ENCODE data around the gene IL16.

The IL16 gene

GRCh38 chr15:81294516-81294880, 97.8 kb downstream of the IL16 start:
- TF ChIP-seq, protein P1, sequence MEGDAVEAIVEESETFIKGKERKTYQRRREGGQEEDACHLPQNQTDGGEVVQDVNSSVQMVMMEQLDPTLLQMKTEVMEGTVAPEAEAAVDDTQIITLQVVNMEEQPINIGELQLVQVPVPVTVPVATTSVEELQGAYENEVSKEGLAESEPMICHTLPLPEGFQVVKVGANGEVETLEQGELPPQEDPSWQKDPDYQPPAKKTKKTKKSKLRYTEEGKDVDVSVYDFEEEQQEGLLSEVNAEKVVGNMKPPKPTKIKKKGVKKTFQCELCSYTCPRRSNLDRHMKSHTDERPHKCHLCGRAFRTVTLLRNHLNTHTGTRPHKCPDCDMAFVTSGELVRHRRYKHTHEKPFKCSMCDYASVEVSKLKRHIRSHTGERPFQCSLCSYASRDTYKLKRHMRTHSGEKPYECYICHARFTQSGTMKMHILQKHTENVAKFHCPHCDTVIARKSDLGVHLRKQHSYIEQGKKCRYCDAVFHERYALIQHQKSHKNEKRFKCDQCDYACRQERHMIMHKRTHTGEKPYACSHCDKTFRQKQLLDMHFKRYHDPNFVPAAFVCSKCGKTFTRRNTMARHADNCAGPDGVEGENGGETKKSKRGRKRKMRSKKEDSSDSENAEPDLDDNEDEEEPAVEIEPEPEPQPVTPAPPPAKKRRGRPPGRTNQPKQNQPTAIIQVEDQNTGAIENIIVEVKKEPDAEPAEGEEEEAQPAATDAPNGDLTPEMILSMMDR (IDR thresholded peaks at IDR 0.05; ENCODE audit: insufficient read depth, low read depth, low read length, missing control alignments), result peak; percentile 49
- peak overlapping the region; percentile 62 for H3K4me3 ChIP-seq (ENCODE audit: low read depth, low read length)

GRCh38 chr15:81295486-81296121, 98.9 kb downstream of the IL16 start:
- no peak for DNase-seq (ENCODE audit: low read depth)
- TF ChIP-seq, protein P1 (IDR thresholded peaks at IDR 0.05; ENCODE audit: insufficient read depth, low read depth, low read length, missing control alignments), result no peak
- H3K4me3 ChIP-seq (ENCODE audit: low read depth, low read length), result no peak overlapping the region

More at GRCh38 chr15:81294516-81294880, 97.8 kb downstream of the IL16 start:
- DNase-seq (ENCODE audit: low read depth), result peak; percentile 68

- no peak for DNase-seq (ENCODE audit: low read depth)
- TF ChIP-seq, protein P1 (IDR thresholded peaks at IDR 0.05; ENCODE audit: insufficient read depth, low read depth, low read length, missing control alignments), result no peak
- H3K4me3 ChIP-seq (ENCODE audit: low read depth, low read length), result peak overlapping the region; percentile 47
Measured at GRCh38 chr15:81296186-81296585, 99.5 kb downstream of the IL16 start.

DNA sequence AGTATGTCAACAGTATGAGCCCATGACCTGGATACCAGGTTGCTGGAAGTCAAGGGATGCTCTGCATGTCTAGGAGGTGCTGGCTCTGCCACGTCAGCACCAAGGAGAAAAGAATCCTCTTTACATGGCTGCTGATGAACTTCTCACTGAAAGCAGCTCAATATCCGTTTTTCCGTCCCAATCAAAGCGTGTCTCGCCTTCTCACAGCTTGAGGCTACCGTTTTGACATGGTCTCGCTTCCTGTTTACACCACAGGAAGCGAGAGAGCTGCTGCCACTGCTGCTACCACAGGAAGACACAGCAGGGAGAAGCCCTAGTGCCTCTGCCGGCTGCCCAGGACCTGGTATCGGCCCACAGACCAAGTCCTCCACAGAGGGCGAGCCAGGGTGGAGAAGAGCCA, 100.0 kb downstream of the IL16 start:
- DNase-seq (ENCODE audit: low read depth), result peak; percentile 95
- TF ChIP-seq, protein P1 (IDR thresholded peaks at IDR 0.05; ENCODE audit: insufficient read depth, low read depth, low read length, missing control alignments), result no peak
- peak overlapping the region; percentile 47 for H3K4me3 ChIP-seq (ENCODE audit: low read depth, low read length)

GRCh38 chr15:81297147-81297572, 100.5 kb downstream of the IL16 start:
- DNase-seq (ENCODE audit: low read depth), result no peak
- H3K4me3 ChIP-seq (ENCODE audit: low read depth, low read length), result peak overlapping the region; percentile 47
- TF ChIP-seq, protein P1 (IDR thresholded peaks at IDR 0.05; ENCODE audit: insufficient read depth, low read depth, low read length, missing control alignments), result no peak

GRCh38 chr15:81297603-81298575, 101.2 kb downstream of the IL16 start:
- DNase-seq (ENCODE audit: low read depth), result no peak
- H3K4me3 ChIP-seq (ENCODE audit: low read depth, low read length), result peak overlapping the region; percentile 47
- TF ChIP-seq, protein P1 (IDR thresholded peaks at IDR 0.05; ENCODE audit: insufficient read depth, low read depth, low read length, missing control alignments), result no peak

Data from GM12865 (cell line).